MM.1S (cell line): ENCODE measurements around the gene ADGRD2.
A peak's percentile ranks its signal among the peaks of the same experiment; 100 is the strongest.

Source experiments
- DNase-seq: peaks from one replicate; pipeline ENCODE4 v3.0.0-alpha.2; 2015
- H2AFZ ChIP-seq: fragments of 300-600 bp; sonication (generic); 2 replicates; pipeline ENCODE4 v1.6.0; 2016; ENCODE audit warnings: antibody characterized with exemption, low read length
- H3F3A ChIP-seq: fragments of 300-600 bp; sonication (generic); 2 replicates; pipeline ENCODE4 v1.6.1; 2016; ENCODE audit warnings: mild to moderate bottlenecking, antibody characterized with exemption, low read length, moderate library complexity, mixed read lengths; ENCODE audit not compliant: insufficient read depth
- H3K27ac ChIP-seq: fragments of 300-600 bp; sonication (generic); 2 replicates; pipeline ENCODE4 v1.5.1; 2016; ENCODE audit warnings: mild to moderate bottlenecking, low read length
- H3K27me3 ChIP-seq: fragments of 300-600 bp; sonication (generic); replicated peaks from 2 replicates; pipeline ENCODE4 v1.6.0; 2016; ENCODE audit warnings: low read length; ENCODE audit not compliant: insufficient read depth
- H3K36me3 ChIP-seq: fragments of 300-600 bp; sonication (generic); replicated peaks from 2 replicates; pipeline ENCODE4 v1.6.1; 2016; ENCODE audit warnings: mild to moderate bottlenecking, low read length, mixed read lengths; ENCODE audit not compliant: insufficient read depth
- H3K4me1 ChIP-seq: fragments of 300-600 bp; sonication (generic); 2 replicates; pipeline ENCODE4 v1.6.1; 2016; ENCODE audit warnings: low read length, mixed read lengths
- H3K4me2 ChIP-seq: fragments of 300-600 bp; sonication (generic); 2 replicates; pipeline ENCODE4 v1.6.0; 2016; ENCODE audit warnings: low read depth, low read length
- H3K4me3 ChIP-seq: fragments of 300-600 bp; sonication (generic); 2 replicates; pipeline ENCODE4 v1.5.1; 2016; ENCODE audit warnings: low read length, mixed read lengths
- H3K79me2 ChIP-seq: fragments of 300-600 bp; sonication (generic); 2 replicates; pipeline ENCODE4 v1.6.1; 2016; ENCODE audit warnings: mixed run types, low read length, mixed read lengths
- H3K9ac ChIP-seq: fragments of 300-600 bp; sonication (generic); 2 replicates; pipeline ENCODE4 v1.6.1; 2016; ENCODE audit warnings: low read length, mixed read lengths
- H3K9me2 ChIP-seq: fragments of 300-600 bp; sonication (generic); replicated peaks from 2 replicates; pipeline ENCODE4 v1.6.1; 2016; ENCODE audit warnings: mild to moderate bottlenecking, low read length, mixed read lengths; ENCODE audit not compliant: insufficient read depth
- H3K9me3 ChIP-seq: fragments of 300-600 bp; sonication (generic); replicated peaks from 2 replicates; pipeline ENCODE4 v1.6.1; 2016; ENCODE audit warnings: mild to moderate bottlenecking, low read length, mixed read lengths; ENCODE audit not compliant: insufficient read depth
- H4K20me1 ChIP-seq: fragments of 300-600 bp; sonication (generic); 2 replicates; pipeline ENCODE4 v1.6.1; 2016; ENCODE audit warnings: mild to moderate bottlenecking, low read length, moderate library complexity, mixed read lengths; ENCODE audit not compliant: insufficient read depth
- EZH2 ChIP-seq: fragments of 300-600 bp; sonication (generic); optimal IDR thresholded peaks from 2 replicates; pipeline ENCODE3; 2017; ENCODE audit warnings: low read depth, mild to moderate bottlenecking, antibody characterized with exemption, low read length, mixed read lengths
- EZH2phosphoT487 ChIP-seq: fragments of 300-600 bp; sonication (generic); IDR thresholded peaks from 2 replicates; pipeline ENCODE4 v1.6.1; 2018; ENCODE audit warnings: antibody characterized with exemption, low read length
- TF ChIP-seq, protein P1 (sequence below): fragments of 300-600 bp; sonication (generic); IDR thresholded peaks from 2 replicates; pipeline ENCODE4 v1.5.1; 2016; ENCODE audit warnings: antibody characterized with exemption, low read length, mixed read lengths

ADGRD2 gene

DNA sequence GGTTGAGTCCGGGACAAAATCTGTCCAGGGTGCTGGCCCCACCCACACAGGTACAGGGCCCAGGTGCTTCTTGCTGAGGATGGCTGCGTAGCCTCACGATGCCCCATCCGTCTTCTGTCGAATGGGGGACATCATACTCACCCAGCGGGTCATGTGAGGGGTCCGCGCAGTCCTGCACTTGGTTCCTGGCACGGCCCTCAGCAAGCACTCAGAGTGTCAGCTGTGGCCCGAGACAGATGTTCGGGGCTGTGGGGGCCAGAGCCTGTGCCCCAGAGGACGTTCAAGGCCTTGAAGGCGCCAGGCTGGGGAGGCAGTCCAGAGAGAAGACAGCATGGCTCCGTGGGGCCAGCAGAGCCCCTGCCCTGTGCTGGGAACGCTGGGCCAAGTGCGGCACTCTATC, 29.1 kb downstream of the ADGRD2 start:
- no peak overlapping the region for H3K4me3 ChIP-seq
- H3K27ac ChIP-seq = no peak overlapping the region
- H3K36me3 ChIP-seq = no peaks in the 10 kb centered on the region
- H3F3A ChIP-seq = no peaks in the 10 kb centered on the region
- H4K20me1 ChIP-seq = no peaks in the 10 kb centered on the region
- peaks cover 70% of the 10 kb centered on the region for H3K27me3 ChIP-seq
- no peaks in the 10 kb centered on the region for H3K9me3 ChIP-seq
- H3K4me2 ChIP-seq = no peak overlapping the region
- TF ChIP-seq, protein P1, sequence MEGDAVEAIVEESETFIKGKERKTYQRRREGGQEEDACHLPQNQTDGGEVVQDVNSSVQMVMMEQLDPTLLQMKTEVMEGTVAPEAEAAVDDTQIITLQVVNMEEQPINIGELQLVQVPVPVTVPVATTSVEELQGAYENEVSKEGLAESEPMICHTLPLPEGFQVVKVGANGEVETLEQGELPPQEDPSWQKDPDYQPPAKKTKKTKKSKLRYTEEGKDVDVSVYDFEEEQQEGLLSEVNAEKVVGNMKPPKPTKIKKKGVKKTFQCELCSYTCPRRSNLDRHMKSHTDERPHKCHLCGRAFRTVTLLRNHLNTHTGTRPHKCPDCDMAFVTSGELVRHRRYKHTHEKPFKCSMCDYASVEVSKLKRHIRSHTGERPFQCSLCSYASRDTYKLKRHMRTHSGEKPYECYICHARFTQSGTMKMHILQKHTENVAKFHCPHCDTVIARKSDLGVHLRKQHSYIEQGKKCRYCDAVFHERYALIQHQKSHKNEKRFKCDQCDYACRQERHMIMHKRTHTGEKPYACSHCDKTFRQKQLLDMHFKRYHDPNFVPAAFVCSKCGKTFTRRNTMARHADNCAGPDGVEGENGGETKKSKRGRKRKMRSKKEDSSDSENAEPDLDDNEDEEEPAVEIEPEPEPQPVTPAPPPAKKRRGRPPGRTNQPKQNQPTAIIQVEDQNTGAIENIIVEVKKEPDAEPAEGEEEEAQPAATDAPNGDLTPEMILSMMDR = no peak
- TF ChIP-seq EZH2phosphoT487 = no peak
- TF ChIP-seq EZH2 = no peak
- H3K79me2 ChIP-seq = no peaks in the 10 kb centered on the region
- no peaks in the 10 kb centered on the region for H3K9me2 ChIP-seq
- H3K4me1 ChIP-seq = no peaks in the 10 kb centered on the region
- no peak for DNase-seq
- no peak overlapping the region for H3K9ac ChIP-seq
- no peak overlapping the region for H2AFZ ChIP-seq

DNA sequence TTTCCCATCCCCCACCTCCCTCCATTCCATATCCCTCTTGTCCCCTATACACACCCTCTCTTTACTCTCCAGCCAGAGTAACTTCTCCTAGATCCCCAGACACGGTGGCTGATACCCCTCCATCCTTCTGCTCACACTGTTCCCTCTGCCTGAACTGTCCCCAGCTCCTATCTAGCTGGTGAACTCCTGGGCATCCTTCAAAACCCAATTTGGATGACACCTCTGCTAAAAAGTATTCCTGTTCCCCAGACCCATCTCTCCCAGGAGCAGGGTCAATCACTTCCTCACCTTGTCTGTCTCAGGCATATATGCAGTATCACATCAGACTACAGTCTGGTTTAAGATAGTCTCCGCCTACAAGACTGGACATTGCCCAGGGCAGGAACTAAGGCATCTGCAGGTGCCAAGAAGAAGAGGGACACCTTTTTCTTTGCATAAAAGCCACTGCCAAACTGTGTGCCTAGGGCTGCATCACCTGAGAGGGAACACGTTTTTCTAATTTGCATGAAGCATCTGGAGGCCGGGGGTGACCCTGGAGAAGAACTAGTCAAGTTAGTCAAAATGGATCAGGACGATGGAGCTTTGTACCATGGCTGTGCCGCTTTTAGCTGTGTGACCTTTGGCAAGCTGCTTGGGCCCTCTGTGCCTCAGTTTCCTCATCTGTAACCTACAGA, 29.8 kb downstream of the ADGRD2 start:
- no peaks in the 10 kb centered on the region for H3K4me1 ChIP-seq

DNA sequence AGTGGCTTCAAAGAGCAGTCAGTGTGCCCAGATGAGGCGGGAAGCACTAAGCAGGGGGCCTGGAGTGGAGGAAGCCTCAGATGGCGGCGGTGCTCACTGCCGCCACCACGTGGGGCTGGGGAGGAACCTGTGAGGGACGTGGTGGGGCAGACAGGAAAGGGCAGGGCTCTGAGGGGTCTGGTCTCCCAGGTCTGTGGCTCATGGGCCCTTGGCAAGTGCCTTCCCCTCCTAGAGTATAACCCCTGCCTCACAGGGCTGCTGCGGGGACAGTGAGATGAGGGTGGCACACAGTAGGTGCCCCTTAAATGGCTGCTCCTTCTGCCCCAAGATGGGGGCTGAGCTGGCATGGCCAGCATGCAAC, 30.4 kb downstream of the ADGRD2 start:
- Histone ChIP-seq H2AFZ (0 out of 2 replicates have a peak overlapping the region, but pooled peaks have one; percentile 35), H3K9ac (no peak overlapping the region)
- DNase-seq = peak; percentile 21

More for the DNA sequence above, 29.8 kb downstream of the ADGRD2 start:
- H3K9me3 ChIP-seq = no peaks in the 10 kb centered on the region
- no peaks in the 10 kb centered on the region for H3K79me2 ChIP-seq
- peak overlapping the region; percentile 4; the same call in 1 of the 2 replicates for H3K4me2 ChIP-seq
- no peaks in the 10 kb centered on the region for H3F3A ChIP-seq
- H2AFZ ChIP-seq = 0 out of 2 replicates have a peak overlapping the region, but pooled peaks have one; percentile 35
- no peaks in the 10 kb centered on the region for H4K20me1 ChIP-seq
- H3K27me3 ChIP-seq = peaks cover 75% of the 10 kb centered on the region
- no peak overlapping the region for H3K4me3 ChIP-seq
- DNase-seq = no peak
- H3K36me3 ChIP-seq = no peaks in the 10 kb centered on the region
- no peaks in the 10 kb centered on the region for H3K9me2 ChIP-seq
- no peak overlapping the region for H3K27ac ChIP-seq
- TF ChIP-seq, protein P1 = no peak
- TF ChIP-seq EZH2phosphoT487 (no peak), EZH2 (no peak)
- H3K9ac ChIP-seq = no peak overlapping the region

More for the DNA sequence above, 30.4 kb downstream of the ADGRD2 start:
- Histone ChIP-seq H3K4me1 (no peaks in the 10 kb centered on the region), H3K4me2 (peak overlapping the region; percentile 4; the same call in 1 of the 2 replicates), H3F3A (no peaks in the 10 kb centered on the region), H3K9me2 (no peaks in the 10 kb centered on the region), H4K20me1 (no peaks in the 10 kb centered on the region), H3K27me3 (peaks cover 80% of the 10 kb centered on the region), H3K36me3 (no peaks in the 10 kb centered on the region), H3K4me3 (no peak overlapping the region), H3K9me3 (no peaks in the 10 kb centered on the region), H3K79me2 (no peaks in the 10 kb centered on the region), H3K27ac (no peak overlapping the region)
- TF ChIP-seq, protein P1 = peak; percentile 60
- no peak for TF ChIP-seq EZH2
- no peak for TF ChIP-seq EZH2phosphoT487
